OCI-LY3 (cell line): ENCODE results near the gene MYBPC1.

Experiments
- CTCF ChIP-seq: fragments of 200-600, 300-600 bp; sonication (generic); IDR thresholded peaks from 2 replicates; pipeline ENCODE4 v1.5.1; 2014; ENCODE audit warnings: antibody characterized with exemption, low read length, low read depth
- EZH2phosphoT487 ChIP-seq: fragments of 200-600 bp; shearing (Covaris generic); IDR thresholded peaks from 2 replicates; pipeline ENCODE4 v1.6.1; 2018; ENCODE audit warnings: antibody characterized with exemption, mixed run types, low read depth

- TF ChIP-seq CTCF (no peak), EZH2phosphoT487 (no peak)
Measured at GRCh38 chr12:101714877-101715444, 120.2 kb downstream of the MYBPC1 start.
